ENCODE data around the gene OTOGL.

DNA sequence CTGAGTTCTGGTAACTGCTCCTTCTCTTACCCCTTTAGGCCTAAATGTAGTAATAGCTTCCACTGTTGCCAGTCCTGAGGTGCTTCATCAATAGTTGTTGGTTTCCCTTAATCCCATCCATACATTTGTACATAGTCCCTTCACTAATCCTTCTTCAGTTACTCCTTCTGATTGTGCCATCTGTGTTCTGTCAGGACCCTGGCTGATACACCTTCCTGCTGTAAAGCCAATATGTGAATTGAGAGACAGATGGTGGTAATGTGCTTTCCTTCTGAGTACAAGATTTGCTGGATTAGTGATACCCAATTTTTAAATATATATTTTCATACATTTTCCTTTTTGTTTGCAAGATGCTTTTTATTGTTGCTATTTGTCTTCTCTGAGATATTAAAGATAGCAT lies 66.4 kb downstream of the OTOGL start:
- TF ChIP-seq CTCF (IDR thresholded peaks at IDR 0.05), result no peak
- TF ChIP-seq POLR2A (IDR thresholded peaks at IDR 0.05), result no peak

Data from adrenal gland (tissue), 5 donors.